K562 treated with DMSO at 1 percent for 12 hours (cell line): ENCODE results near the gene LCA5. TPM values are rescaled to one million over a fixed set of nuclear protein-coding genes. Genes with fewer than 3 reads are reported as not detected.

Experiments
- total RNA-seq: library from RNA; unstranded; fragments of 300-600 nt; gene quantifications from 2 replicates; pipeline ENCODE4 v1.2.3, GENCODE V29; 2022; ENCODE audit not compliant: insufficient read depth

Gene LCA5
- 0.50 and 2.6 TPM in 2 replicates for total RNA-seq

DNA sequence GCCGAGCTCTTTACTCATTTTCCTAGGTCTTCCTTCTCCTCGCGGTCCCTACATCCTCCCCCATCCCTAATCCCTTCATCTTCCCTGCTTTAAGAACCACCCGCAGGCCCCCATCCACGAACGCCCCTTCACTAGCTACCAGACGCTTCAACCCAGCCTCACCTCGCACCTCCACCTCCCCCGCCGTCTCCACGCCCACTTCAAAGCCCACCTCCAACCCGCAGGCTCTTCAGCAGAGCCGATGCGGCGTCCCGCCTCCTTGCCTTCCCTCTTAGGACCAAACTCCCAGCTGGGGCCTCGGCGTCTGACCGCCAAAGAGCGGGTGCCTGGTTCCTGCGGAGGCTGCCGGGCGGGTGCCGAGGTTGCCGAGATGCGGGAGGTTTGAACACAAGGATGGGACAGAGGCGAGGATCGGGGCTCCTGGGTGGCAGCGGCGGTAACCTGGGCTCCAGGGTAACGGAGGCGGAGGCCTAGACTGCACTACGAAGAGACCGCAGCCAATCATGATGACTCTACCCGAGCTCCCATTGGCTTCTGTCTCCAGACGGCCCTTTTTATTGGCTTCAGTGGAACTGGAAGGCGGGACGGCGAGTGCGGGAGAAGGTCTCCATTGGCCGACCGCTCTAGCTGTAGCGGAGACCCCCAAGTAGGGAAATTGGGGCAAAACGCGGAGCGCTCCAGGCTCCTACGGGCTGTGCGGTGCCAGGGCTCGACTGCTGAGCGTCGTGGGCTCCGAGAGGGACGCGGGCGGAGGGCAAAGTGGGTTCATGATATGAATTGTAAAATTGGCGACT is at the start of gene LCA5:
Gene LCA5 (minus strand): TSS at position 477 of the 794 bp plus-strand sequence. CDS start 18,536 bp downstream, outside the sequence.

Other genes with a start within 250 kb of the LCA5 start
- gene SH3BGRL2, start 93.9 kb upstream of the LCA5 start, total RNA-seq, result 2.6 and 7.4 TPM in 2 replicates